22Rv1 (cell line): ENCODE results near the gene TIGD2.

Experiments
- H3K27ac ChIP-seq: fragments of 450-650 bp; 2 replicates; pipeline ENCODE4 v1.5.1; 2017
- ZFX ChIP-seq: fragments of 450-650 bp; IDR thresholded peaks from 2 replicates; pipeline ENCODE4 v1.6.1; 2017; ENCODE audit warnings: antibody characterized with exemption, borderline replicate concordance
- TF ChIP-seq, protein P1 (sequence below): fragments of 450-650 bp; IDR thresholded peaks from 2 replicates; pipeline ENCODE4 v1.5.1; 2017; ENCODE audit warnings: mild to moderate bottlenecking

TIGD2 gene

DNA sequence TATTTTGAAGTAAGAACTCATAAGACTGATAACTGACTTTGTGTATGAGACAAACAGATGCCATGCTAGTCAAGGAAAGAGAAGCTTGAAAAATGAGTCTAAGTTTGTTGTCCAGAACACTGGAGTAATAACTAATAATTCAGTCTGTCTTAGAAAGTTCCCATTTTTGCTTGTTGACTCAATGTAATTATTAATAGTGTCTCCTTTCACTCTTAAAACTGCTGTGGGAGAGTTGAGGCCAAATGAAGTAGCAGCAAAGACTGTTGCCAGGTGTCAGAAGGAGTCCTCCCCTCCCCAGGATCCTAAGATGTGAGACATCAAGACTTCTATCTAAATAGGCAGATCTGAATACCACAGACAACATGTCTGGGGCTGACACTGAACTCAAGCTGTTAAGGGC is 33.6 kb upstream of the TIGD2 start:
- no peak overlapping the region for H3K27ac ChIP-seq
- TF ChIP-seq, protein P1, sequence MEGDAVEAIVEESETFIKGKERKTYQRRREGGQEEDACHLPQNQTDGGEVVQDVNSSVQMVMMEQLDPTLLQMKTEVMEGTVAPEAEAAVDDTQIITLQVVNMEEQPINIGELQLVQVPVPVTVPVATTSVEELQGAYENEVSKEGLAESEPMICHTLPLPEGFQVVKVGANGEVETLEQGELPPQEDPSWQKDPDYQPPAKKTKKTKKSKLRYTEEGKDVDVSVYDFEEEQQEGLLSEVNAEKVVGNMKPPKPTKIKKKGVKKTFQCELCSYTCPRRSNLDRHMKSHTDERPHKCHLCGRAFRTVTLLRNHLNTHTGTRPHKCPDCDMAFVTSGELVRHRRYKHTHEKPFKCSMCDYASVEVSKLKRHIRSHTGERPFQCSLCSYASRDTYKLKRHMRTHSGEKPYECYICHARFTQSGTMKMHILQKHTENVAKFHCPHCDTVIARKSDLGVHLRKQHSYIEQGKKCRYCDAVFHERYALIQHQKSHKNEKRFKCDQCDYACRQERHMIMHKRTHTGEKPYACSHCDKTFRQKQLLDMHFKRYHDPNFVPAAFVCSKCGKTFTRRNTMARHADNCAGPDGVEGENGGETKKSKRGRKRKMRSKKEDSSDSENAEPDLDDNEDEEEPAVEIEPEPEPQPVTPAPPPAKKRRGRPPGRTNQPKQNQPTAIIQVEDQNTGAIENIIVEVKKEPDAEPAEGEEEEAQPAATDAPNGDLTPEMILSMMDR: no peak
- no peak for TF ChIP-seq ZFX

GRCh38 chr4:89078300-89078699 is 33.0 kb upstream of the TIGD2 start:
- TF ChIP-seq ZFX: no peak
- TF ChIP-seq, protein P1: no peak
- no peak overlapping the region for H3K27ac ChIP-seq

GRCh38 chr4:89099034-89099433 is 12.3 kb upstream of the TIGD2 start:
- no peak for TF ChIP-seq ZFX
- TF ChIP-seq, protein P1: no peak

DNA sequence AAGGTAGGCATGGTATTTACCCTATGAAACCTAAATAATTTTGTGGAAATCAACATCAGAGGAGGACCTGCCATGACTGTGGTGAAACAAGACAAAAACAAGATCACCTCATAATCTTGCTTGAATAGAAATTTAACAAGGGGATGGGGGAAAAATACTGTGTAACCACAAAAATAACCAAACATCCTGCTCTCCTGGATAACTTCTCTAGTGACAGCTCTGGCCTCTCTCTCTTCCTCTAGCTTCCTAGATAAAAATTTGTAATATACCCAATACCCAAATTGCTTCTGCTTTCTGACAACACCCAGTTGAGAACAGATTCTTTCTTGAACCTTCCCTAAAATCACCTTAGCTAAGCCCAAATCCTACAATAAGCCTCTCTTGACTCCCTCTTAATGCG is 11.9 kb upstream of the TIGD2 start:
- TF ChIP-seq, protein P1: no peak
- TF ChIP-seq ZFX: no peak
- no peak overlapping the region for H3K27ac ChIP-seq

More at GRCh38 chr4:89099034-89099433, 12.3 kb upstream of the TIGD2 start:
- no peak overlapping the region for H3K27ac ChIP-seq

GRCh38 chr4:89100853-89101252 is 10.5 kb upstream of the TIGD2 start:
- H3K27ac ChIP-seq: no peak overlapping the region
- no peak for TF ChIP-seq ZFX
- TF ChIP-seq, protein P1: no peak

GRCh38 chr4:89101256-89102161 is 9.8 kb upstream of the TIGD2 start:
- H3K27ac ChIP-seq: no peak overlapping the region
- TF ChIP-seq, protein P1: no peak
- TF ChIP-seq ZFX: no peak

GRCh38 chr4:89105726-89106125 is 5.6 kb upstream of the TIGD2 start:
- no peak for TF ChIP-seq ZFX
- TF ChIP-seq, protein P1: no peak
- H3K27ac ChIP-seq: no peak overlapping the region
